Measurements from ENCODE around the gene ACADL.

GRCh38 chr2:210228586-210228985, 3.3 kb upstream of the ACADL start:
- no peak for TF ChIP-seq CTCF (conservative IDR thresholded peaks at IDR 0.05)
- TF ChIP-seq EZH2 (IDR thresholded peaks at IDR 0.05; ENCODE audit: low read depth), result no peak

Data from PC-9 (cell line).